Activated naive CD4-positive, alpha-beta T cell treated with anti-CD3 and anti-CD28 coated beads for 36 hours (primary cell): ENCODE results near the gene PRSS2. TPM values are rescaled to one million over a fixed set of nuclear protein-coding genes. Genes with fewer than 3 reads are reported as not detected.

Experiments used
- CTCF ChIA-PET: fragments of 350-600 bp; sonication (Branson Sonifier 250); formaldehyde crosslinking; loops from one replicate; lab custom pipeline; 2021; ENCODE audit warnings: antibody characterized with exemption; lab: Charles Lee
- DNase-seq: peaks from one replicate; pipeline ENCODE4 v3.0.0-alpha.2; 2020
- H3K27ac Mint-ChIP-seq: one replicate; pipeline ENCODE4 v1.8.0; 2021; ENCODE audit warnings: mild to moderate bottlenecking, mixed read lengths
- H3K27me3 Mint-ChIP-seq: one replicate; pipeline ENCODE4 v1.8.0; 2021; ENCODE audit warnings: low read depth, mixed read lengths
- H3K36me3 Mint-ChIP-seq: one replicate; pipeline ENCODE4 v1.8.0; 2021; ENCODE audit warnings: low read depth, mixed read lengths
- H3K4me1 Mint-ChIP-seq: one replicate; pipeline ENCODE4 v1.8.0; 2021; ENCODE audit warnings: low read depth, mixed read lengths
- H3K4me3 Mint-ChIP-seq: one replicate; pipeline ENCODE4 v1.8.0; 2021; ENCODE audit warnings: mild to moderate bottlenecking, moderate library complexity, mixed read lengths
- H3K9me3 Mint-ChIP-seq: one replicate; pipeline ENCODE4 v1.8.0; 2021; ENCODE audit warnings: mixed read lengths
- intact Hi-C: fragments of 100-400 bp; cut with micrococcal nuclease; formaldehyde crosslinking; loops from one replicate; pipeline ENCODE4 v1.15.1; 2023
- total RNA-seq, 2 experiments: library from RNA; stranded (reverse); gene quantifications; one replicate each; pipeline ENCODE4 v1.2.3, GENCODE V29; 2021

Gene PRSS2
- total RNA-seq, 2 experiments from 2014 or later, result 0.50 TPM; not detected in 1

DNA sequence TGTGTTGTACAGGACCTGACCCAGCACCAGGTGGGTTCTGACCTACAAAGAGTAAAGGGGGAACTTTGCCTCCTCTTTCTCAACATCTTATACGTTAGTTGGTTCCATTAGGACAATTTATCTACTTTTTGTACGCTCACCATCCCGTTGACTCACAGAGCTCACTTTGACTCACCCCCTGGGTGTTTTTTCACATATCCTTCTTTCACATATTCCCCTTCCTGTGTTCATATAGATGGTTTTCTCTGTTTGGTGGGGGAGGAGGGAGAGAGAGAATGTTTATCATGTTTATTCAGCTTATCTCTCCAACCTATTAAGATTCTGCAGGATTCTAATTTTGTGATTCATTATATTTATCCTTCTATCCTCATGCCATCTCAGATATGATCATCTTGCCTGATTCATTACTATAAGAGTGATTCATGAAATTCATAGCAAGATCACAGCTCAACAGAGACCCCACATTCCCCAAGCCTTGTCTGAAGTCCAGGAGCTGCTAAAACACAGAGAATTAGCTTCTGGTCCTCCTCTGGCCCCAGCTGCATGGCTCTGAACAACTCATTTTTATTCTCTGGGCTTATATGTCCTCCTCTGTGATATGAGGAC is 37.2 kb downstream of the PRSS2 start:
- no peaks in the 10 kb centered on the region for H3K27me3 Mint-ChIP-seq
- peak; percentile 76 for DNase-seq
- CTCF ChIA-PET, result interaction anchor here (0.6 to 12.4 kb wide), 14 partner anchors 10 to 495 kb away, joined by 3 to 382 read pairs (median 3); no protein-coding TSS in a partner anchor
- H3K36me3 Mint-ChIP-seq, result peaks cover 22% of the 10 kb centered on the region
- H3K4me3 Mint-ChIP-seq, result peak overlapping the region; percentile 66
- no peaks in the 10 kb centered on the region for H3K9me3 Mint-ChIP-seq
- H3K4me1 Mint-ChIP-seq, result peaks cover 97% of the 10 kb centered on the region
- peak overlapping the region; percentile 99 for H3K27ac Mint-ChIP-seq
- intact Hi-C loops, result loop anchor here (1.0 to 10.0 kb wide), 10 partner anchors 13 to 1796 kb away; partner anchors contain the start of genes AGK, MRPS33, SSBP1 and ZYX

DNA sequence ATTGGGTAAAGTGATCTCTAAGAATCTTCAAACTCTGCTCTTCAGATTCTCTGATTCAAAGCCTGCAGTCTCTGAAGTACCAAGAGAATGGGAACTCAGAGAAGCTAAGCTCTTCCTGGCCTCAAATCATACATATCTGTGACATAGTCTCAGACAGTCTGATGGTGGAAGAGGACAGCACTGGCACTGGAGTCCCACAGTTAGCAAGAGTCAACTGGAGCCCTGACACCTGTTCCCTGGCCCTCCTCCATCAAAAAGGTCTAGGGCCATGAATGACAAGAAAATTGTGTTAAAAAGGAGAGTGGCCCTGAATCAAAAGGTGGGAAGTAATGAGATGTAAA is 37.7 kb downstream of the PRSS2 start:
- peak overlapping the region; percentile 99 for H3K27ac Mint-ChIP-seq
- peaks cover 97% of the 10 kb centered on the region for H3K4me1 Mint-ChIP-seq

DNA sequence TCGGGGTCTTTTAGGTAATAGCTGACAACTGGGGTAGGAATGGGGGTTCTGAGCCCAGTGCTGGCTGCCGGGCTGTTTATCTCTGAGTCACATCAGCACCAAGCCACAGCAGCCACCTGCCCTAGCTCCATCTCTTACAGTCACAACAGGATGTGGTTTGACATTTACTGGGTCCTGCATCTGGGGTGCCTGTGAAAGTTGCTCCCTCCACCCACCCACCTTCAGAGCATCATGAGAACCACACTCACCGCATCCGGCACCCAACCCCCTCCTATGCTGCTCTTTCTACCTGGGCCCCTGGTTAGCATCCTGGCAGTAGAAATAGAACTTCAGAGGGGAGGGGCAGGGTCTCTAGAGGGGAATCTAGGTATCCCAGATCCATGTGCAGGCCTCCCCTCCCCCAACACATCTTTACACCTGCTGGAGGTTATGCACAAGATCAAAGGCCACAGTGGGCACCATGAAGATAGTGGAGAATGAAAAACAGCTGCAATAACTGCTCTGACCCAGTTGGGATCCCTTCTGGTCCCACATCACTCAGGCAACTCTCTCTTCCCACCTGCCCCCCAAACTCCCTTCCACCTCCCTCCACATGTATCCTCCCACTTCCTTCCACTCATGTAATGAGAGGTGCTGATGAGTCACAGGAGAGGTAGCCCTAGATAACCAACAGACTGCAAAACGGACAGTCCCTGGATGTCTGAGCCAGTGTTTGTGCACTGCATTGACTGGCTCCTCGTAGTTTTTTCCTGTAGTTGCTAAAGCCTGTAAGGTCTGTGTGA is 38.2 kb downstream of the PRSS2 start:
- intact Hi-C loops, result loop anchor here (1.0 to 10.0 kb wide), 19 partner anchors 9 to 1797 kb away; partner anchors contain the start of genes AGK, CASP2, MRPS33 and SSBP1
- Mint-ChIP-seq H3K27me3 (no peaks in the 10 kb centered on the region), H3K4me3 (peak overlapping the region; percentile 66), H3K27ac (peak overlapping the region; percentile 99), H3K36me3 (peaks cover 11% of the 10 kb centered on the region), H3K4me1 (peaks cover 96% of the 10 kb centered on the region), H3K9me3 (no peaks in the 10 kb centered on the region)
- peak; percentile 99 for DNase-seq
- CTCF ChIA-PET, result interaction anchor here (0.6 to 12.4 kb wide), 19 partner anchors 9 to 570 kb away, joined by 3 to 382 read pairs (median 3); partner anchors contain the start of gene EPHB6

More for the DNA sequence above, 37.7 kb downstream of the PRSS2 start:
- no peaks in the 10 kb centered on the region for H3K27me3 Mint-ChIP-seq
- no peak for DNase-seq
- intact Hi-C loops, result loop anchor here (1.0 to 10.0 kb wide), 10 partner anchors 14 to 1796 kb away; partner anchors contain the start of genes AGK, MRPS33, SSBP1 and ZYX
- peaks cover 17% of the 10 kb centered on the region for H3K36me3 Mint-ChIP-seq
- CTCF ChIA-PET, result interaction anchor here (0.6 to 12.4 kb wide), 12 partner anchors 9 to 496 kb away, joined by 3 to 382 read pairs (median 3); no protein-coding TSS in a partner anchor
- H3K4me3 Mint-ChIP-seq, result peak overlapping the region; percentile 66
- no peaks in the 10 kb centered on the region for H3K9me3 Mint-ChIP-seq

DNA sequence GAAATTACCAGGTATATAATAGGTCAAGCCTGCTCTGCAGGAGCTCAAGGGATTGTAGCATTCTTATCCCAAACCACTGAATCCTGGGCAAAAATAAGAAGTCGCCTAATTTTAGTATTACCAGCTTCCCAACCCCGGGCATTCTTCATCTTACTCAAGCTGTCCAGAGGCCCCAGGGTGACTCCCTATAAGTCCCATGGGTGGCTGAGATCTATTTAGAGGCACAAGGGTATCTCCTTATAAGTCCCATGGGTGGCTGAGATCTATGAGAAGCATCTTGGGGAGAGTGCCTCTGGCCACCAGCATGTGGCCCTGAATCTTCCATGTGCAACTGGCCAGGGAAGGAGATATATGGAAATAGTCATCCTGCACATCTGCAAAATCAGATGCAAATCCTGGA is 38.9 kb downstream of the PRSS2 start:
- no peaks in the 10 kb centered on the region for H3K27me3 Mint-ChIP-seq
- CTCF ChIA-PET, result interaction anchor here (0.7 to 12.4 kb wide), 16 partner anchors 17 to 570 kb away, joined by 3 to 382 read pairs (median 8); partner anchors contain the start of gene EPHB6
- peaks cover 5% of the 10 kb centered on the region for H3K36me3 Mint-ChIP-seq
- intact Hi-C loops, result loop anchor here (1.0 to 10.0 kb wide), 18 partner anchors 9 to 1797 kb away; partner anchors contain the start of genes AGK, CASP2, MRPS33 and SSBP1
- no peaks in the 10 kb centered on the region for H3K9me3 Mint-ChIP-seq
- no peak for DNase-seq
- H3K4me1 Mint-ChIP-seq, result peaks cover 95% of the 10 kb centered on the region
- H3K27ac Mint-ChIP-seq, result peak overlapping the region; percentile 99
- H3K4me3 Mint-ChIP-seq, result peak overlapping the region; percentile 66

DNA sequence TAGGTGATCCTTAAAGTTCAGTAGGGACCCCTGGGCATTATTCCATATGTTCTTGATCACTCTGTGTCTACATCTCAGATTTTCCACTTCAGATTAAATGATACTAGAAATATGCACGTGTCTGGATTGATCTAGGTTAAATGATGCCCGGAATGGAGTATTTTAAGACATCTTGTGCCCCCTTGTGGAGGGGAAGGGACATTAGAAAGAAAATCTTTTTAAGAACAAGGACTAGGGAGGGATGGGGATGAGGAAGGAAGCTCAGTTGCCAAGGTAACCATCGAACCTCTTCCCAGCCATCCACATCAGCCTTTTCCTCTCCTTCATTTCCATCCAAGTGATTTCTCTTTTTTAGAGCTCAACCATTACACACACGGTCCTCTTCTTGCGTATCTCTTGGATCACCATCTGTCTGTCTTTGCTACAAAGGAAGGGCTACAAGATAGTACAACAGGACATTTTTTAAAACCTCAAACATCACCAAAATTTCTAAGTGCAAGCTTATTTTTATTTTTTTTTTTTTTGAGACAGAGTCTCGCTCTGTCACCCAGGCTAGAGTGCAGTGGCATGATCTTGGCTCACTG is 40.5 kb downstream of the PRSS2 start:
- DNase-seq, result peak; percentile 61
- intact Hi-C loops, result loop anchor here (1.0 to 5.0 kb wide), 10 partner anchors 24 to 834 kb away; no protein-coding TSS in a partner anchor
- peaks cover 83% of the 10 kb centered on the region for H3K4me1 Mint-ChIP-seq
- CTCF ChIA-PET, result interaction anchor here (0.6 to 12.4 kb wide), 45 partner anchors 9 to 512 kb away, joined by 3 to 382 read pairs (median 5); partner anchors contain the start of gene EPHB6
- H3K4me3 Mint-ChIP-seq, result peak overlapping the region; percentile 42
- H3K27me3 Mint-ChIP-seq, result no peaks in the 10 kb centered on the region
- no peaks in the 10 kb centered on the region for H3K36me3 Mint-ChIP-seq
- no peaks in the 10 kb centered on the region for H3K9me3 Mint-ChIP-seq
- peak overlapping the region; percentile 99 for H3K27ac Mint-ChIP-seq

DNA sequence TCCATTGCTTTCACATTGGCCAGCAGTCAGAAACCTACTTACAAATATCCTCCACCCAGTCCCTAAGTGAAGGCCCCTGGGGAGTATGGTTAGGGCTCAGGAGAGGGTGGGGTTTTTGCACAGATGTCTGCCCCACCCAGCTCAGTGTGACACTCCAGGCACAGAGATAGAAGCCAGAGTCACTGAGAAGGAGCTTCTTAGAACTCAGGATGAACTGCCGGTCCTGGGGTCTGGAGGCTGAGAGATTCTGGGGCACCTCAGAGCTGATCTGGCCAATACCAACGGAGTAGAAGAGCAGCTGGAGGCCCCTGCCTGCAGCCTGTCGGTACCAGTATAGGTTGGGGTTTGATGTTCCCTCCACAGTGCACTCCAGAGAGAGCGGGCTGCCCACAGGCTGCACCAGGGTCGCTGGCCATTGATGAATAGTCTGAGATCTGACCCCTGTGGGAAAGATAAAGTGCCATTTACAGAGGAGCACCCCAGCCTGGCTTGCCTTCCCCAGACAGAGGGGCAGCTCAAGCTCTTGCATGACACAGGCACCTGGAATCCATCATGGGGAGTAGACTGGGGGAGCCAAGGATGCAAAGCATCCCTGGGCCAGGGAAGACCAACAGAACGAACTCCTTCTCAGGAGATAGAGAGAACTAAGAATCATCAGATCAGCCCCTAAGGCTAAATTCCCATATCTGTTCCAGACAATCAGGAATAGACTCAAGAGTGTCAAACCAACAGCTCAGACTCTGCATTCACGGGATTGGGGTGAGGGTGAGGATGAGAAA is 41.9 kb downstream of the PRSS2 start:
- Mint-ChIP-seq H3K27ac (peak overlapping the region; percentile 99), H3K4me3 (peak overlapping the region; percentile 70), H3K4me1 (peaks cover 73% of the 10 kb centered on the region), H3K9me3 (no peaks in the 10 kb centered on the region), H3K27me3 (no peaks in the 10 kb centered on the region), H3K36me3 (no peaks in the 10 kb centered on the region)
- intact Hi-C loops, result loop anchor here (5.0 kb wide), 1 partner anchor 835 kb away; no protein-coding TSS in a partner anchor
- DNase-seq, result no peak
- CTCF ChIA-PET, result interaction anchor here (0.6 to 12.4 kb wide), 28 partner anchors 8 to 509 kb away, joined by 3 to 382 read pairs (median 5); partner anchors contain the start of gene EPHB6

DNA sequence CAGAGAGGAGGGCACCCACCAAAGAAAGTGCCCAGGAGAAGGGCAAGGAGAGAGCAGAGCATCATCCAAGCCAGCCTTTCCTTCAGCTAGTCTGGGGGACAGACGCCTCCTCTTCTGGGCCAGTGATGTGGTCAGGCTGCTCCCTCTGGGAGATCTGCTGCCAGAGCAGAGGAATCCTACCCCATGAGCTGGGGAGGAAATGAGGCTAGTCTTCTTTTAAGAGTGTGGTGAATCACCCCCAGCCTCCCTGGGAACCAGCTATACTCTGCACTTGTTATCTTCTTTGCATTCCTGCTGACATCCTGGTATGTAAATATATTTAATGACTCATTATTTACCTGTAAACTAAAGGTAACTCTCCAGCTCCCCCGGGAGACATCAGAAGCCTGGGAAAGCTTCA is 42.5 kb downstream of the PRSS2 start:
- Mint-ChIP-seq H3K9me3 (no peaks in the 10 kb centered on the region), H3K27ac (peak overlapping the region; percentile 99), H3K27me3 (no peaks in the 10 kb centered on the region), H3K4me1 (peaks cover 73% of the 10 kb centered on the region), H3K4me3 (peak overlapping the region; percentile 70), H3K36me3 (no peaks in the 10 kb centered on the region)
- intact Hi-C loops, result loop anchor here (5.0 kb wide), 1 partner anchor 836 kb away; no protein-coding TSS in a partner anchor
- CTCF ChIA-PET, result interaction anchor here (0.7 to 12.4 kb wide), 21 partner anchors 8 to 510 kb away, joined by 3 to 382 read pairs (median 5); partner anchors contain the start of gene EPHB6
- DNase-seq, result peak; percentile 59

DNA sequence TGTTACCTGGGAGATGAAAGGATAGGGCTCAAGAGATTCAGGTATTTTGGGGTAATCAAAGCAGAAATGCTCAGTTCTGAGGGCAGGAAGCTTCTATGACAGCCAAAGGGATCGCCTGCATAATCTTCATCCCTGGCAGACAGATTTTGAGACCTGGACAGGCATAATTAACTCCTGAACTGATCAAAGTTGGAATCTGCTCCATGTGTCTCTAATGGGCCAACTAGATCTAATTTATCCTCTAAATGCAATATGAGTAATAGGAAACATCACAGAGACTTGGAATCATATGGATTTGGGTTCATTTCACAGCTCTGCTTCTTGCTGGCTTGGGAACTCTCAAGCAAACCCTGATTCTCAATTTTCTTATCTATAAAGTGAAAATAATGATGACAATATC is 42.9 kb downstream of the PRSS2 start:
- Mint-ChIP-seq H3K36me3 (no peaks in the 10 kb centered on the region), H3K4me1 (peaks cover 73% of the 10 kb centered on the region), H3K9me3 (no peaks in the 10 kb centered on the region), H3K27me3 (no peaks in the 10 kb centered on the region), H3K27ac (peak overlapping the region; percentile 99), H3K4me3 (peak overlapping the region; percentile 70)
- intact Hi-C loops, result loop anchor here (5.0 kb wide), 1 partner anchor 836 kb away; no protein-coding TSS in a partner anchor
- CTCF ChIA-PET, result interaction anchor here (0.7 to 12.4 kb wide), 16 partner anchors 8 to 510 kb away, joined by 3 to 382 read pairs (median 4); partner anchors contain the start of gene EPHB6
- no peak for DNase-seq

DNA sequence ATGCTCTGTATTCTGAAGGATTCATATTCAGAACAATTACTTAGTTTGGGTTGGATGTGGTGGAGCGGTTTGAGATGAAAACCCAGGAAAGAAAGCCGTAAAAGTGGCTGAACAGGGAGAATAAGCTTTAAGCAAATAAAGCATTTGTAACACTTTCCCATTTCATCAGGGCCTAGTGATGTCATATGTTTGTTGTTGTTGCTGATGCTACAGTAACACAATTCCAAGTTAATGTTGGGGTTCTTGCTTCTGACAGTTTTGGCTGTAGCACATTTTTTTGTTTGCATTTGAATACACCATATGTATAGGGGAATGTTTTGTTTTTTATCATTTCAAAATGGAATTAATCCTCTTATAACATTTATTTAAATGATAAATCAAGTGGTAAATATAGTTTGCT is 43.7 kb downstream of the PRSS2 start:
- Mint-ChIP-seq H3K4me3 (peak overlapping the region; percentile 30), H3K36me3 (no peaks in the 10 kb centered on the region), H3K27ac (peak overlapping the region; percentile 50), H3K9me3 (no peaks in the 10 kb centered on the region), H3K4me1 (peaks cover 71% of the 10 kb centered on the region), H3K27me3 (no peaks in the 10 kb centered on the region)
- CTCF ChIA-PET, result interaction anchor here (0.8 to 12.4 kb wide), 7 partner anchors 7 to 511 kb away, joined by 3 to 382 read pairs (median 8); no protein-coding TSS in a partner anchor
- intact Hi-C loops, result loop anchor here (5.0 kb wide), 1 partner anchor 837 kb away; no protein-coding TSS in a partner anchor
- no peak for DNase-seq

DNA sequence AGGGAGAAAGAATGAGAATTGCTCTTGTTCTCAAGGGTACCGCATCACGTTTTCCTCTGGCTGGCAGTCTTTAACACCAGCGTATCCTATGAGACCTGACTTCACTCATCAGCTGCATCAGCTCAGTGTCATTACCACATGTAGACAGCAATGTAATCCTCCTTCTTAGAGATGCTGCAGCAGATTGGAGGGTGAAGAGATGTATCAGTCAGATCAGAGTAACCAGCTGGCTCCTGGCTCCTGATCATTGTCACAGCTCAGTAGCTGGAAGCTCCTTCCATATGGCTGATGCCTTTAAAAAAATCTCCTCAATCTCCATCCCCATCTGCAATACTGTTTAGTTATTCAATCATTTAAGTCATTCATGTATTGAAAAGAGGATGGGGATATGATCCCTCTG is 44.4 kb downstream of the PRSS2 start:
- intact Hi-C loops, result no loop called here
- H3K4me1 Mint-ChIP-seq, result peaks cover 64% of the 10 kb centered on the region
- no peaks in the 10 kb centered on the region for H3K9me3 Mint-ChIP-seq
- DNase-seq, result no peak
- H3K36me3 Mint-ChIP-seq, result no peaks in the 10 kb centered on the region
- CTCF ChIA-PET, result interaction anchor here (0.6 to 12.4 kb wide), 4 partner anchors 20 to 512 kb away, joined by 3 to 382 read pairs (median 6); no protein-coding TSS in a partner anchor
- H3K4me3 Mint-ChIP-seq, result peak overlapping the region; percentile 19
- no peaks in the 10 kb centered on the region for H3K27me3 Mint-ChIP-seq
- H3K27ac Mint-ChIP-seq, result peak overlapping the region; percentile 1
